Left renal cortex interstitium (tissue), 4 donors: ENCODE measurements around the gene ADGRF1. TPM values are rescaled to one million over a fixed set of nuclear protein-coding genes. Genes with fewer than 3 reads are reported as not detected.
"Not testable (repeated sequence)": the region's sequence is repeated elsewhere in the genome, so short reads cannot be mapped to it uniquely, and the experiment has no call there.

ENCODE experiments used
- DNase-seq, 4 donors: peaks; one replicate each; pipeline ENCODE4 v3.0.0-alpha.2; 2013; ENCODE audit warnings: low read depth in 4 of 4, low spot score in 2 of 4, missing footprints in 1 of 4
- polyA plus RNA-seq, 4 donors: library from polyadenylated mRNA; unstranded; fragments of 120-200 nt; gene quantifications; one replicate each; pipeline ENCODE4 v1.2.1, GENCODE V29; 2013; ENCODE audit not compliant: insufficient read length in 4 of 4

Gene ADGRF1
- polyA plus RNA-seq, 4 donors: 36.3 to 55.4 (median 50.2) TPM

DNA sequence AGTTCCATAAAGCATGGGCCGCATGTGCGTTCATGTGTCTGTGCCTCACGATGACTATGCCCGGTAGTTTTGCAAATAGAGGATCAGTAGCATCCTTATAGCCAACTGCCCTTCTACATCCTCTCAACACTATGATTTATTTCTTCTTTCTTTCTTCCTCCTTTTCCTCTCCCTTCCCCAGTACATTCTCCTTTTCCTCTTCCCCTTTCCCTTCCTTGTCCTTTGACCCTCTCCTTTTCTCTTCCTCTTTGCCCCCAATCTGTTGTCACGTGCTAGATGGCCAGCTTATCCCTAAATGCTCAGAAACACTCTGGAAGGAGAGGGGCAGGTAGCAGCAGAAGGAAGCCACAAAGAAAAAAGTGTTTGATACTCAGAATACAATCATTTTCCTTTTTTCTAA, 20.2 kb upstream of the ADGRF1 start:
- DNase-seq: no peak

DNA sequence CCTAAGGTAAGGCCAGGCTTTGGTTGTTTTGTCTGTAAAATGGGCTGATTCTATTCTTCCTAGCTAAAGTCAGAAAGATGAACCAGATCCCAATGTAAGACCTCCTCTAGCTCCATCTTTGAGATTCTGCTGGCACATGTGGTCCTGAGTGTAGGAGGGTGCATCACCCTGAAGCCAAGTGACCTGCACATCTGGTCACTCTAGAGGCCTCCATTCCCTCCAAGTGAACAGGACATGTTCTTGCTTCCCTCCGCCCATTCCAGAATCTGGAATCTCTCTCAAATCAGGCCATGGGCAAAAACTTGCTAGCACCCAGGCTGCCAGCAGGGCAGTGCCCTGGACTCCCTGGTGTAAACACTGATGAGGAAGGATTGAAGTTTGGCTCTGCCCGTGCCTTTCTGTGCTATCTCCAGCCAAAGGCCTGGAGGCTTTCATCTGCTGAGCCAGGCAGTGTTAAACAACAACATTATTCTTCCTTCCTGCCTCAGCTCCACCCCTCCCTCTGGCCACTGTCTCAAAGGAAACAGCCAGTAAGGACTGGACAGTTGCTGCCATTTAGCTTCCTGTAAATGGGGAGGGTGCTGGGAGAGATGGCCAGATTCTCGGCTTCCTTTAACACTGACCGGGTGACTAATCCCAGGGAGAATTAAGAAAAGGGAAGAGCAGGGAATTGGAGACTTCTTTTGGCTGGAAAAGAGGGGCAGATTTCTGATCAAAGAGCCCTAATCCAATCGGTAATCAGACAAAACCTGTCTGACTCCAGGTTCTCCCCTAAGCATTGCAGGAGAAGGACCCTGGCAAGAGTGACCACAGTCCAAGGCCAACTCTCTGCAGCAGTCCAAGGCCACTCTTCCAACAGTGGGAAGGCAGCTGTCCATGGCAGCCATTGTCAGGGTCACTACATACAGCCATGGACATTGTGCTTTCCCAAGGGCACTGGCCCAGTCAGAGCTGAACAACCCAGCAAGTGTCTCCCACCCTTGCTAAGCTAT, 19.5 kb upstream of the ADGRF1 start:
- DNase-seq: no peak

GRCh38 chr6:47059216-47059885, 17.2 kb upstream of the ADGRF1 start:
- no peak for DNase-seq

DNA sequence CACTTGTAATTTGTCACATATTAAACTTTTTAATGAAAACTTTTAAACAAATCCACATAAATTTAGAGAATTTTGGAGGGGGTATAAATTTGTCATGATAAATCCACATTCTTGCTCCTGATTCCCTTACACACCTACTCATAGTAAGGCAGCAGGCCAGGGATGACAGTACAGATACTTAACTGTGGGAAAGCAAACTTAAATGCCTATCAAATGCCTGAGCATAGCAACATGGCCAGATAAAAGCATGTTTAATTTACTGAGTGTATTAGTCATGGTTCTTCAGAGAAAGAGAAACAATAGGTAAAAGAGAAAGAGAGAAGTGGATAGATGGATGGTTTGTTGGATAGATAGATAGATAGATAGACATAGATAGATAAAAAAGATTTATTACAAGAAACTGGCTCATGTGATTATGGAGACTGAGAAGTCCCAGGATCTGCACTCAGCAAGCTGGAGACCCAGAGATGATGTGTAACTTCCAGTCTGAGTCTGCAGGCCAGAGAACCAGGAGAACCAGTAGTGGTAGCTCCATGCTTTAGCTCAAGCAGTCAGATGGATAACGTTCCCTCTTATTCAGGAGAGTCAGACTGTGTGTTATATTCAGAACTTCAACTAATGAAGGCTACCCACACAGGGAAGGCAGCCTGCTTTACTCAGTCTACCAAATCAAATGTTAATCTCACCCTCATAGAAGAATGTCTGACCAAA, 15.9 kb upstream of the ADGRF1 start:
- DNase-seq: no peak

GRCh38 chr6:47056832-47057231, 14.7 kb upstream of the ADGRF1 start:
- DNase-seq: no peak

- not testable (repeated sequence) for DNase-seq
Observed at GRCh38 chr6:47054302-47054701, 12.2 kb upstream of the ADGRF1 start.

GRCh38 chr6:47048638-47049037, 6.5 kb upstream of the ADGRF1 start:
- no peak for DNase-seq

- DNase-seq: peak in 3 of 4 donors; percentile 68 to 86 (median 68)
Observed at GRCh38 chr6:47047479-47048407, 5.6 kb upstream of the ADGRF1 start.

DNA sequence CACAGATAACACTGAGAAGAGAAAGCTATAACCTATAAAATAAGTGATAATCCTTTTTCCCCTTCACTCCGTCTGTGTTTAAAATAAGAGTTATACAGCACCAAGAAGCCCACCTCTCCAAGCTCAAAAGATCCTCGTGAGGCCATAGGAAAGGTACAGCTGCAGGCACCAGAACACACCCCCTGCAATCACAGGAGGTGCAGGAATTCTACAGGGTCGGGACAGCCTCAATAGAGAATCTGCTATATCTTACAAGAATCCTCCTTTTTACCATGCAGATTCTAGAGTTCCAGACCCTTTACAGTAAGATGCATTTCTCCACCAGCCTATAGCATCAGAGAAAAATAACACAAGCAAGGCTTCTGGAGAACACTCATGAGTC, 5.0 kb upstream of the ADGRF1 start:
- DNase-seq: no peak

- DNase-seq: no peak
Observed at GRCh38 chr6:47044397-47044796, 2.3 kb upstream of the ADGRF1 start.

DNA sequence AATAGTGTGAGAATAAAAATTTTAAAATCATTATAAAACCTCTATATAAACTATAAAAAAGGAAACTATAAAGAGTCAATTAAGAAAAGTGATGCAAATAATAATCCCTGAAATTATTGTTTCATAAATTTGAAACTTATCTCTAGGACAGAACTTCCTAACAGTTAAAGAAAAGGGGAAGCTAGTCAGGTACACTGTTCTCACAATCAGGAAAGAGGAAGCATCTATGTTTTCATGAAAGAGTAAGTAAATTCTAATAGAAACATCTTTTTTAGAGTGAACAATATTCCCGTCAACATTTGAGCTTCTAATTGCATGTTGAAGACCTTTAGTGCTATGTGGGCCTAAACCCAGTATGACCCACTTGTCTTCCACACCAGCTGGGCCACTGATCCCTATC, 1.2 kb upstream of the ADGRF1 start:
- no peak for DNase-seq

GRCh38 chr6:47041741-47042140, 391 bp downstream of the ADGRF1 start:
- DNase-seq: no peak

DNA sequence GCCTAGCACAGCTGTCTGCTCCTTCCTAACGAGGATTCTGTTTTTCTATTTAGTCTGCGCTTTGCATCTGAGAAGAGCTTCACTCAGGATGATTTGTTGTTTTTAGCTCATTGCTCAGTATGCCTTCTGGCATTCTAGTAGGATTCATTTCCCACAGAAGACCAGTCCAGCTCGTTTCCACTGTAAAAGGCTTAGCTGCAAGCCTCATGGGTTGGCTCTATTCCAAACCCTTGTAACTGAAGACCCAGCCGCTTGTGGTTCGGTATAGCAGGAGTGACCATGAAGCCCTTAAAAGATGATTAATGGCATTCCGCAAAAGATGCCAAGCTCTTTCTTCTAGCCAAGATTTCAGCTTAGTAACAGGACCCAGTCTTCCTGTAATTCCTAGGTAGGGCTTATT, 7.2 kb downstream of the ADGRF1 start:
- peak; percentile 60 to 86 (median 78) for DNase-seq

DNA sequence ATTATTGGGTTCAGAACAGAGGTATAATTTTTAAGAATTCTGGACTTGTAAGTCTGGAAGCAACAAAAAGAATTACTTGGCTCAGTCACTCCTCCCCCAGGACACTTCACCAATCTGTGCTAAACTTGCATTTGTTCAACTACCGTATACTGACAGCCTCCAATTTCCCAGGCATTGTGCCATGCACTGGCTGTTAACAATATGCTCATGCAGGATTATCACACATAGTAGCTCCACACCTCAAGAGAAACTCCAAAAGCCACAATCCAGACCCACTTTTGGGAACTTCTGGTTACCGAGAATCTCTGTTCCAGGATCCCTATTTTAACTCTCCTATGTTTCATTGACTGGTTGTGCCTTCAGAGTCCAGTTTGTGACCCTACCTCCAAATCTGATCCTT, 7.7 kb downstream of the ADGRF1 start:
- DNase-seq: no peak

DNA sequence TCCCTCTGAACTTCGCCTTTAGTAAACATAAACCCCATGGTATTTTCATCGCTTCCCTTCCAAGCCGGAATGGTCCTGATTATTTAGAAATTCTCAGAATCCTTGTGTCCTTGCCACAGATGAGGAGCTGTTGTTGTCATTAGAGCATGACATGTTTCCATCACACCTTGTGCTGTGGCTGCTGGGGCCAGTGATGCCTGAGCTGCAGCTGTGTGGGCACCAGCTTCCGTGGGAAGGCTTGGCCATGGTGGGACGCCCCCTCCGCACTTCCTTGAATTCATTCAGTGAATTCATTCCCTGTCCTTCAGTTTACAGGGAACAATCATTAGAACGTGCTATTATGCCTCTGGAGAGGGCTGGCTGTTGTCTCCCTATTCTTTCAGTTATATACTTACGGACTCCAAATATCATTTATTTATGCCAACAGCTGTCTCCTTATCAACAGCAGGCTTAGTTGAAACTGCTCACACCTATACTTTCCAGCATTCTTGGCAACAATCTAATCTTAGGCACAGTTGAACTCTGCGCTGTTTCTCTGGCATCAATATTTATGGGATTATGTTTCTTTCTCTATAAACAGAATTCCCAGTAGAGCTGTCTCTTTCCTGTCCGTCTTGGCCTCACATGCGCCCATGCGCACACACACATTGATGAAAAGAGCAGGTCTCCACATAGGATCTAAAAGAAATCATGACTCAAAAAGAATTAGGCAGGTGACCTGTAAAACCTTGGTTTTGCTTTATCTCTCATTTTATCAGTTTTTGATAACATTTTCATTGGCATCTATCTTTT, 9.0 kb downstream of the ADGRF1 start:
- no peak for DNase-seq

GRCh38 chr6:47031656-47032055, 10.5 kb downstream of the ADGRF1 start:
- DNase-seq: no peak

DNA sequence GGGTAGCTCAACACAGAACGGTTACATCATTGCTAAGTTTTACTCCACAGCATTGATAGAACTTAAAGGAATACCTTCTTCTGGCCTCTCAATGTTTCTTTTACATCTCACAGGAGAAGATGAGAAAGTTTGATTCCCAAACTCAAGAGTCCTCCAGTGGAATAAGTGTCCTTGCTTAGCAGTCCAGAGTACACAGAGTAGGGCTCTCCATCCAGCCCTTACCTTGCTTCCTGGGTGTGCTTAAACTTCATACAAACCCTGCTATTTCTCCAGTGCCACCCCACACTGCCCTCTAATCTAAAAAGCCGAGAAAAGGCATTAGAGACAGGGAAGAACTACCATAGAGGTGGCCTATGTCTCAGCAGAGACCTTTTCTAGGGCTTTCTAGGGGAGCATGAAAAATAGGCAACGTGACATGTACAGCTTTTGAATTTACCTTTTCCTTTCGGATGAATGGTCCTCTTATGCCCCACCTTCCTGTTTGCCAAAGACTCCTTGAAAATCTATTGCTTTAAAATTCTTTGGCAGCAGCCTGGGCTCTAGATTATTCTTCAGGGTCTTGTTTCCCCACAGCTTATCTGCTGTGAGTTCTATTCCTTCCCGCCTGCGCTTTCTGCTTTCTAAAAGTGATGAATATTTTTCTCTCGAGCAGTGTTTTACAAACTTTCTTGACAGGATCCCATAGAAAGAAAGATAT, 12.1 kb downstream of the ADGRF1 start:
- no peak for DNase-seq

- DNase-seq: no peak
Observed at GRCh38 chr6:47028835-47029360, 13.2 kb downstream of the ADGRF1 start.
